ENCODE measurements around the gene FNIP2.
"Not testable (repeated sequence)": the region's sequence is repeated elsewhere in the genome, so short reads cannot be mapped to it uniquely, and the experiment has no call there.

Gene FNIP2

GRCh38 chr4:158817562-158818296 lies 48.9 kb downstream of the FNIP2 start:
- no peak for DNase-seq

DNA sequence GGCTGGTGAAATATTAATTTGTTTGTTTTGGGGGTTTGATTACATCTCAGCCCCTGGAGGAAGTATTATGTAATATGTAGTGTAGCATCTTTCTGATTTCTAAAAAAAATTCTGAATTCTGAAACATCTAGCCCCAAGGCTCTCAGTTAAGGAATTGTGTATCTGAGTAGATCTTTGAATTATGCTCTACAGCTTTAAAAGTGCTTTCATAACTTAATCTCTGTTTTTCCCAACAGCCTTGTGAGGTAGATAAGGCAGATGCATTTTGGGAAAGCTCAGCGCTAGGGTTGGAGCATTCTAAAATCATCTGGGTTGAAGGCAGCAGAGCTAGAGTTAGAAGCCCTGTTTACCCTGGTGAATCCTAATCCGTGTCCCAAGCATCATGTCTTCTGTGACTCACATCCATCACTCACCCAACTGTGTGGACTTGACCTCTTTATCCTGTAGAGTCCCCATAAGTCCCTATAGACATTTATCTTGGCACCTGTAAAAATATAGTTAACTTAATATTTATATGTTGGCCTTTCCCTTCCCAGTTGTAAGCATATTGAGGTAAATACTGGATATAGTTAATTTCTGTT lies 49.8 kb downstream of the FNIP2 start:
- no peak for DNase-seq

DNA sequence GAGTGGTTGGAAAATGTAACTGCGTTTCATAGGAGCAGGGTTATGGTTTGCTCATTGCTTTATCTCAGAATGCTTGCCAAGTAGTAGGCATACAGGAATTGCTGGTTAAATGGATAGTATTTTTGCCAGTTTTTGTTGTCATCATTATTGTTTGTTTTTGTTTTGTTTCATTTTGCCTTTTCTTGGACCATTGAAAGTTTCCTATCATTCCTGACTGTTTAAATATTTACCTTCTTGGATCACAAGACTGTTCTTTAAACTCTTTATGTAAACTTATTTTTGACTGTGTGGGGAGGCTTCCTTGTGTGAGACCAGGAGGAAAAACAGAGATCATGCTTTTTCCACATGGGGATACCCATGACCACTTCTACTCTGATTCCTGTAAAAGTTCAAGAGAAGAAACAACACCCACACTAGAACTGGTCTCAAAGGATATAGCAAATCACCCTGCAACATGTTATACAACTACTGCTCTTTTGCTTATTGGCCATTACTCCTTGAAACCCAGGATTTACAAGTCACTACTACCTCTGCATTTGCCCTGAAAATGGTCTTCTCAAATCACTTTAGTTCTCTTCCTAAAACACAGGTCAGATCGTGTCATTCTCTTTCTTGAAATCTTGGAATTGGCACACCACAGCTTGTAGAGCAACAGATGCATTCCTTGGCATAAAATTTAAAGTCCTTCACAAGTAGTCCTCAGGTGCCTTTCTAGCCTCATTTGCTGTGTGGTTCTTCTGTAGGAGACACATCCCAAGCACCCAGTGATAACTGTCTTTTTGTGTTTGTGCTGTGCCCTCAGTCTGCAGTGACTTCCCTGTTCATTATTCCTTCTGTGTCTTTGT lies 51.3 kb downstream of the FNIP2 start:
- no peak for DNase-seq

GRCh38 chr4:158821228-158821971 lies 52.6 kb downstream of the FNIP2 start:
- DNase-seq: no peak

- no peak for DNase-seq
These were observed 53.5 kb downstream of the FNIP2 start for GRCh38 chr4:158822348-158822747.

DNA sequence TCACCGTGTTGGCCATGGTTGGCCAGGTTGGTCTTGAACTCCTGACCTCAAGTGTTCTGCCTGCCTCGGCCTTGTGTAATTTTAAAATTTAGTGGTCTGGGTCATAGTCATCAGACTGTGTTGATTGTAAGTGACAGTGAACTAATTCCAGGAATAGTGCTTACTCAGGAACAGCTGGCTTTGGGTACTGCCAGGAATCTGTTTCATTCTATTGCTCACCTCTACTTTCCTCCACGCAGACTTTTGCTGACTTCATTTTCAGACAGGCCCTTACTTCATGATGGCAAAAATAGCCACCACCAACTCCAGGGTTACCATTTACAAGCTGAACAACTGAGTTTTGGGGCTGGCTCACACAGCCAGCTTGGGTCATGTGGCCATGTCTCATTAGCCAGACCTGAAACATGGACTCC lies 54.6 kb downstream of the FNIP2 start:
- DNase-seq: no peak

DNA sequence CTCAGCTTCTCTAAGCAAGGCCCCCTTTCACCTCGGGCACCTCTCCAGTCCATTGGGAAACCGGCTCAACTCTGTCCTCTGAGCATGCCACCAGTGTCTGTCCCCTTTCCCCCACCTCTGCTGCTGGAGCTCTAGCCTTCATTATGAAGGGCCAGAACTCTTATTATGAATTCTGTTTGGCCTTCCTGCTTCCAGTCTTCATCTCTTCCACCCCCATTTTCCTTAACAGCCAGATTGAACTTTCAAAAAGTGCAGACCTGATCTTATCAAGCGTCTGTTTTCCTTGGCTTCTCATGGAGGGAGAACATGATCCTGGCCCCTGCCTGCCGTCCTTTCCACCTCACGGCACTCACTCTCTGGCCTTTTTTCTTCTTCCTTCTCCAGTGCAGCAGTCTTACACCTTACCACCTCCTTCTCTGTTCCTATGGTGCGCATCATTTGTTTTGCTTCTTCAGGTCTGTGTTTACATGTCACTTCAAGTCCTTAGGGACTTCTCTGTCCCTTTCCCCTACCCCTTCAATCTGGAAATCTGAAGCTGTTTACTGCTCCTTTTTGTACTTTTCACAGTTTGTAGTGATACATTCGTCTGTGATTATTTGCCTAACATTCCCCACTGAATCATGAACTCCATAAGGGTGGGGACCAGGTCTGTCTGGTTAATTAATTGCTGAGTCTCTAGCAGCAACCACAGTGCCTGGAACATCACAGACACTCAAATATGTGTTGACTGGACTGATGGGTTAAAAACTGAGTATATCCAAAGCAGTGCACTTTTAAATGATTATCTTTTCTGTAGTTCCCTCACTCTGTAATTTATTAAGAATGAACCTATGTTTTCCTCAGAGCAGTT lies 55.8 kb downstream of the FNIP2 start:
- no peak for DNase-seq

DNA sequence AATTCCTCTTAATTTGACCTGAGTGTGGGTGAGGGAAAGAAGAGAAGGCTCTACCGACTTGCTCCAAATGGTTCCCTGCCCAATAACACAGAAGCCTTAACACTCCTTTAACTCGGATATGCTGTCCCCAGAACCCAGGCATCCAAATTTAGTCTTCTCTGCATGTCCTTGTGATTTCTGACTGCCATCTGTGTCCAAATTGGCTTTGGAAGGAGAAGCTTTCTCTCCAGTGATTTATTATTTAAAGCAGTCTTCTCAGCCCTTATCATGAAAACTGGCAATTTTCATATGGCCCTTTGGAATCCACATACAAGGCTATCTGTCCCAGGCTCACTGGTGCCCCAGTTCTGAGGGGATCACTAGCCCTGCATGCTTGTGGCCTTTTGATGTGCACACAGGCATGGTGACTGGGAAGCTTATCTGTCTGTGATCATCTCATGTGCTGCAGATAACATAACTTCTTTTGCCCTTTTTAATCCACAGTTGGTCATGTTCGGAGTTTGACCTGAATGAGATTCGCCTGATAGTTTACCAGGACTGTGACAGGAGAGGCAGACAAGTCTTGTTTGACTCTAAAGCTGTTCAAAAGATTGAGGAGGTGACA lies 56.7 kb downstream of the FNIP2 start:
- DNase-seq: no peak

DNA sequence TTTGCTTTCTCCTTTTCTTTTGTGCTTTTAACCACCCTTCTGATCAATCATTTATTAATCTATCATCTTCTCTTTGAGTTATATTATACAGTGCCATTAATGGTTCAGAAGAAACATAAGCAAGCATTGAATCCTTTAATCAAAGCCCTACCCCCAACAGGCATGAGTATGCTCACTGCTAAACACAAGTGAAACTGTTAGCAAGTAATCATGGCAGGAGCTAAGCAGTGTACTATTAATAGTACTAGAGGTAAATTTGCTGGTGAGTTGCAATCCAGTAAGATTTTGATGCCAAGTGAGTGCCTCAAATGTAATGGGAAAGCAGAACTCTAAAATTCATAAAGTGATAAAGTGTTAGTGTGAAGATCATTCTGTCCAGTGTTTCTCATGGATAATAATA lies 57.2 kb downstream of the FNIP2 start:
- no peak for DNase-seq

DNA sequence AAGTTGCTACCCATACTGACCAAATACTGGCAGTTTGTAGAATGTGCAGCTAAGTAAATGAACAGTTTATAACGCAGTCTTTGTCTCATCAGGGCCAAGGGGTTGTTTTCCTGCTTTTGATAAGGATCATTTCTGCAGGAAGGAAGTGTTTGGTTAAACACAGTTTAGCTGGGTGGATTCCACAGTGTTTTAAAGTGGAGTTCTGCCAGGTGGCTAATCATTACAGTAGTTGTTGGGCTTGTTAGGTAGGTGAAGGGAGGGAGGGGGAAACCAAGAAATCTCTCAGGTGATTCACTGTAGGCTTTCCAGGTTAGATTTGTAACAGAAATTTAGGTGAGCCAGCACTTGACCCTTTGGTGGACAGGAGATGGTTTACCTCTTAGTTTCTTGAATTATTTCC lies 58.1 kb downstream of the FNIP2 start:
- DNase-seq: no peak

DNA sequence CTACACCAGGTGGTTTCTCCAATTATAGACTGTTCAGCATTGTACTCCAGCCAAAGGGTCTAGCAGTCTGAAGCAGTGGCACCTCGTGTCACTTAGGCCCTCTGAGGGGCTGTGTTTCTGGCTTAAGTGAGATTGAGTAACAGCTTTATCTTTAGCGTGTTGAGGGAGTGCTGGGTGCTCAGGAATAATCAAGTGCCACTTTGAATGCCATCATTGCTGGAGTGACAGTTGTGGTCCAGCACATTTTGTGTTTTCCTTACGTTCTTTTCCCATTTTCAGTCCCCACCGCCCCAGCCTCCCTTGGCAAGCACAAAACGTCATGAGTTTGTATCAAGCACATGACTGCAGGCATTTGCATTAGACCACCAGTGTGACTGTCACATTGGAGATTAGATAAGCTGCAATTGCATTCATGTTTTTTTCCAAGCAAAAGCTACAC lies 58.7 kb downstream of the FNIP2 start:
- no peak for DNase-seq

- not testable (repeated sequence) for DNase-seq
These were observed 59.3 kb downstream of the FNIP2 start for GRCh38 chr4:158828151-158828550.

- DNase-seq: no peak
These were observed 60.4 kb downstream of the FNIP2 start for GRCh38 chr4:158829254-158829653.

DNA sequence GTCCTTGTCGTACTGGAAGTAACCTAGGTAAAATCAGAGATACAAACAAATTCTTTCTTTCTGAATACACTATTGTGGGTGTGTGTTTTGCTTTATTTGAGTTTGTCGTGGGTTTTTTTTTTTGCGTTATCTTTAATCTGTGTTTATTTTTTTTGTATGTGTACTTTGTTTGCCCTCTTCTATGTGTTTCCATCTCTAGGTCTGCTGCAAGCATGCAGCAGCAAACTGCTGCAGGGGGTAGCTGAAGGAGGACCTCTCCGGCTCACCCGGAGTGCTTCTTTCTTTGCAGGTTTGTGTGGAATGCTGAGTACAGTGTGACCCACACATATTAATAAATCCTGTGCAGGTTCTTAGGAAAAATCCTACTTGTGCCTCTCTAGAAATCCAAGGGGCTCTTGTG lies 64.8 kb downstream of the FNIP2 start:
- no peak for DNase-seq

- no peak for DNase-seq
These were observed 66.6 kb downstream of the FNIP2 start for GRCh38 chr4:158835226-158836001.

DNA sequence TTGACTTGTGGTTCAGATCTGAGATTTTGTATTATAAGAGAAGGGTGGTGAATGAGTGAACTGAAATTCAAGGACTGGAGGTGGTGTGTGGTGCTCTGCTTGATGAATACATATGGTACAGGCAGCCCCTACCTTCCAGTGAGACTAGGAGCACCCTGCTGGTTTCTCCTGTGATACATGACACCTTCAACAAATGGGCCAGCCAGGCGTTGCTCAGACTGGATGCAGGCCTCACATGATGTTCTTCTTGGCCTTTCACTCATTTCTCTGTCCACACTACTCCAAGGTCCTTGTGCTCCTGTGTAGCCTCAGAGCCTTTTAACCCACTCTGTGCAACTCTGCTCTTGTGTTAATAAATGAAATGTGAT lies 67.2 kb downstream of the FNIP2 start:
- DNase-seq: no peak

DNA sequence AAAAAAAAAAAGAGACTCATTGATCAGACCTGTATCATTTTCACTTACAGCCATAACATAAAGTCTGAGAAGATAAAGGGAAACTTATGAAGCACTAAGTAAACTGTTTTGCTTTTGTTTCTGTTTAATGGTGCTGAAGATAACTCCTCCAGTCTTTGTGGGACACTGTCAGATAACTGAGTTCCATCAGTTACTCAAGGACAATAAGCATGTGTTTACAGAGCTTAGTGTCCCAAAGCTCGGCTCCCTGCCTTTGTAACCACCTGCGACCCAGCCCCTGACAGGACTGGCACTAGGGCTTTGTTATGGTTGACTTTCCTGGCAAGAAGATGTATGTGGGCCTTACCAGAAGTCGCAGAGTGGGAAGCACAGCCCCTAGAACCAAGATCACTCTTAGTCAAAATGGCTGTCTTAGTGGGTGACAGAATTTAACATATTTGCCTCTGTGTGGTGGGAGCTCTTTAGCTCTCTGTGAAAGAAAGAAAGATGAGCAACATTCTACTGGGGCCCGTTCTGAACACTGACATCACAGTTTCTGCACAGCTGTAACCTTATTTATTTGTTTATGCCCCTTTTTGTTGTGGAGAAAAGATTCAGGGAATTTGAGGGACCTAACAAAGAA lies 68.1 kb downstream of the FNIP2 start:
- no peak for DNase-seq

- no peak for DNase-seq
These were observed 68.8 kb downstream of the FNIP2 start for GRCh38 chr4:158837527-158838141.

DNA sequence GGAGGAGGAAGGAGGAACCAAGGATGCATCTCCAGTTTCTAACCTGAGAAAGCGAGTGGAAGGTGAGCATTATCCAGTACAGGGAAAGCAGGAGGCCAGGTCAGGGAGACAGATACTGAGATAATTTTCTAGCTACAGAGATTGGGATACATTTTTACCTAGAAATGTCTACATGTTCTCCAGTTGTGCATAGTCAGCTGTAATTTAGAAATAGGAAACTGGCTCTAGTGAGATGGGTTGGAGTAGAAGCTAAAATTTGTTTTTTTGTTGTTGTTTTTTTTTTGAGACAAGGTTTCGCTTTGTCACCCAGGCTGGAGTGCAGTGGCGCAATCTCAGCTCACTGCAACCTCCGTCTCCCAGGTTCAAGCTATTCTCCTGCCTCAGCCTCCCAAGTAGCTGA lies 71.3 kb downstream of the FNIP2 start:
- DNase-seq: no peak

GRCh38 chr4:158841540-158841939 lies 72.7 kb downstream of the FNIP2 start:
- no peak for DNase-seq

Data from effector CD4-positive, alpha-beta T cell (primary cell).